A549 (cell line): ENCODE measurements around the gene FOXO3.

Source experiments
- CHD2 ChIP-seq: fragments of 150-350 bp; IDR thresholded peaks from 2 replicates; pipeline ENCODE4 v1.6.1; 2014; ENCODE audit warnings: low read length; ENCODE audit not compliant: partially characterized antibody
- CTCF ChIP-seq: fragments of >200 bp; sonication (Bioruptor Twin); formaldehyde crosslinking; IDR thresholded peaks from 3 replicates; pipeline ENCODE4 v1.5.1; 2016
- KDM1A ChIP-seq: fragments of 200-600 bp; sonication (generic); IDR thresholded peaks from 2 replicates; pipeline ENCODE4 v1.6.1; 2016; ENCODE audit warnings: low read depth, mild to moderate bottlenecking
- MAZ ChIP-seq: fragments of 150-350 bp; IDR thresholded peaks from 2 replicates; pipeline ENCODE4 v1.6.1; 2014; ENCODE audit warnings: antibody characterized with exemption, low read depth, low read length, borderline replicate concordance
- PBX3 ChIP-seq: IDR thresholded peaks from 2 replicates; pipeline ENCODE4 v1.6.1; 2012

- no peak for TF ChIP-seq CTCF
- TF ChIP-seq CHD2 = no peak
- TF ChIP-seq MAZ = no peak
- no peak for TF ChIP-seq KDM1A
- no peak for TF ChIP-seq PBX3
Measured at GRCh38 chr6:108706649-108707048, 145.9 kb downstream of the FOXO3 start.
